ENCODE results near the gene DNAJC15.
"Not testable (repeated sequence)": the region's sequence is repeated elsewhere in the genome, so short reads cannot be mapped to it uniquely, and the experiment has no call there.

Gene DNAJC15

GRCh38 chr13:43023289-43023963 lies at the start of gene DNAJC15:
Gene DNAJC15, plus strand, starts transcription at chr13:43023586. Its CDS starts 41 bp downstream, at chr13:43023627.
- no peak for DNase-seq

GRCh38 chr13:42976066-42976465 lies 47.3 kb upstream of the DNAJC15 start:
- no peak for DNase-seq

- DNase-seq: no peak
Observed at GRCh38 chr13:42977219-42977659, 46.1 kb upstream of the DNAJC15 start.

GRCh38 chr13:42981317-42981716 lies 42.1 kb upstream of the DNAJC15 start:
- no peak for DNase-seq

- DNase-seq: no peak
Observed at GRCh38 chr13:42981853-42982252, 41.5 kb upstream of the DNAJC15 start.

GRCh38 chr13:42984026-42984425 lies 39.4 kb upstream of the DNAJC15 start:
- no peak for DNase-seq

- no peak for DNase-seq
Observed at GRCh38 chr13:42984691-42985090, 38.7 kb upstream of the DNAJC15 start.

GRCh38 chr13:42985312-42986175 lies 37.8 kb upstream of the DNAJC15 start:
- DNase-seq: no peak

GRCh38 chr13:42986176-42986574 lies 37.2 kb upstream of the DNAJC15 start:
- DNase-seq: no peak

- peak; percentile 94 for DNase-seq
Observed at GRCh38 chr13:42990291-42991232, 32.8 kb upstream of the DNAJC15 start.

GRCh38 chr13:42991233-42991897 lies 32.0 kb upstream of the DNAJC15 start:
- DNase-seq: not testable (repeated sequence)

- no peak for DNase-seq
Observed at GRCh38 chr13:42991898-42992763, 31.3 kb upstream of the DNAJC15 start, which contains the start of gene EPSTI1. Gene EPSTI1, minus strand, starts transcription at chr13:42992241. Its CDS starts 76 bp downstream, at chr13:42992165.

- no peak for DNase-seq
Observed at GRCh38 chr13:42992764-42993122, 30.6 kb upstream of the DNAJC15 start.

GRCh38 chr13:42994878-42995277 lies 28.5 kb upstream of the DNAJC15 start:
- DNase-seq: no peak

GRCh38 chr13:42996584-42996983 lies 26.8 kb upstream of the DNAJC15 start:
- DNase-seq: no peak

- no peak for DNase-seq
Observed at GRCh38 chr13:42997381-42997780, 26.0 kb upstream of the DNAJC15 start.

- no peak for DNase-seq
Observed at GRCh38 chr13:42999491-42999890, 23.9 kb upstream of the DNAJC15 start.

- DNase-seq: no peak
Observed at GRCh38 chr13:43000676-43001075, 22.7 kb upstream of the DNAJC15 start.

- no peak for DNase-seq
Observed at GRCh38 chr13:43002021-43002420, 21.4 kb upstream of the DNAJC15 start.

- DNase-seq: no peak
Observed at GRCh38 chr13:43003010-43003409, 20.4 kb upstream of the DNAJC15 start.

- DNase-seq: no peak
Observed at GRCh38 chr13:43003729-43004128, 19.7 kb upstream of the DNAJC15 start.
